Measurements from ENCODE around the gene WASHC2A.
"Not testable (repeated sequence)": the region's sequence is repeated elsewhere in the genome, so short reads cannot be mapped to it uniquely, and the experiment has no call there.

DNA sequence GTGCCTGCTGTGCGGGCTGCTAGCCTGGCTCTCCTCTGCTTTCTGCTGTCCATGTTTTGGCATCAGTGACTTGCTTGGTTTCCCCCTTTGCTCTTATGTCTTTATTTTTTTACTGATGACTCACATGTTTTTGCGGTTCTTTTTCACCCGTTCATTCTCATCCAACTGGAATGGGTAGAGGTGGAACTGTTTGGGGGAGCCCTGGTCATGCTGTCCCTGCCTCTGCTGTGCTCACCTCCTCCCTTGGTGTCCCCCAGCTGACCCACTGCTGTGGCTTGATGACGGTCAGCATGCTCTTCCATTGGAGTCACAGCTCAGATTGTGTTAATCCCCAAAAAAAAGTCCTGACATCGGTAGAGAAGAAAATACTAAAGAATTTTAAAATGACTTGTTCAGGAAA is 26.9 kb downstream of the WASHC2A start:
- TF ChIP-seq, protein P1, sequence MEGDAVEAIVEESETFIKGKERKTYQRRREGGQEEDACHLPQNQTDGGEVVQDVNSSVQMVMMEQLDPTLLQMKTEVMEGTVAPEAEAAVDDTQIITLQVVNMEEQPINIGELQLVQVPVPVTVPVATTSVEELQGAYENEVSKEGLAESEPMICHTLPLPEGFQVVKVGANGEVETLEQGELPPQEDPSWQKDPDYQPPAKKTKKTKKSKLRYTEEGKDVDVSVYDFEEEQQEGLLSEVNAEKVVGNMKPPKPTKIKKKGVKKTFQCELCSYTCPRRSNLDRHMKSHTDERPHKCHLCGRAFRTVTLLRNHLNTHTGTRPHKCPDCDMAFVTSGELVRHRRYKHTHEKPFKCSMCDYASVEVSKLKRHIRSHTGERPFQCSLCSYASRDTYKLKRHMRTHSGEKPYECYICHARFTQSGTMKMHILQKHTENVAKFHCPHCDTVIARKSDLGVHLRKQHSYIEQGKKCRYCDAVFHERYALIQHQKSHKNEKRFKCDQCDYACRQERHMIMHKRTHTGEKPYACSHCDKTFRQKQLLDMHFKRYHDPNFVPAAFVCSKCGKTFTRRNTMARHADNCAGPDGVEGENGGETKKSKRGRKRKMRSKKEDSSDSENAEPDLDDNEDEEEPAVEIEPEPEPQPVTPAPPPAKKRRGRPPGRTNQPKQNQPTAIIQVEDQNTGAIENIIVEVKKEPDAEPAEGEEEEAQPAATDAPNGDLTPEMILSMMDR (IDR thresholded peaks at IDR 0.05): not testable (repeated sequence)
- not testable (repeated sequence) for TF ChIP-seq ATF1 (CRISPR knock-in tag; IDR thresholded peaks at IDR 0.05); MXD4 (CRISPR knock-in tag; IDR thresholded peaks at IDR 0.05; ENCODE audit: borderline replicate concordance); ESRRA (CRISPR knock-in tag; IDR thresholded peaks at IDR 0.05; ENCODE audit: borderline replicate concordance); HMGA2 (CRISPR knock-in tag; IDR thresholded peaks at IDR 0.05); CREB1 (CRISPR knock-in tag; IDR thresholded peaks at IDR 0.05); CBFB (CRISPR knock-in tag; IDR thresholded peaks at IDR 0.05; ENCODE audit: low read depth); TP53 (CRISPR knock-in tag; IDR thresholded peaks at IDR 0.05); ZNF396 (CRISPR knock-in tag; IDR thresholded peaks at IDR 0.05; ENCODE audit: borderline replicate concordance); JAZF1 (CRISPR knock-in tag; IDR thresholded peaks at IDR 0.05)

Data from WTC11 (cell line).